ENCODE data around the gene GIMAP6. TPM values are rescaled to one million over a fixed set of nuclear protein-coding genes. Genes with fewer than 3 reads are reported as not detected.

Gene GIMAP6
- total and polyA plus RNA-seq, 7 donors = 8.2 to 21.8 (median 11.6) TPM

DNA sequence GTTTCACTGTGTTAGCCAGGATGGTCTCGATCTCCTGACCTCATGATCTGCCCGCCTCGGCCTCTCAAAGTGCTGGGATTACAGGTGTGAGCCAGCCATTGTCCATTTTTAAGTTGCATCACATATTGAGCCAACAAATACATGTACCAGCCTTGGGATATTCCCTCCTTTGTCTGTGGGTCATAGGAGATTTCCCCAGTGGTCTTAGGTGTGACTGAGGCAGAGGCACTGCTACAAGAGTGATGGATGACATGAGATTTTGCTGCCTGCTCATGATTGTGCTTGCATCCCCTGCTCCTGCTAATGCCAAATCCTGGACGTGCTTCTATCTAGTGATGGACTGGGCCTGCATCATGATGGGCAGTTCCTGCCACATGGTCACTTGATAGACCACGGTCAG lies 10.7 kb upstream of the GIMAP6 start:
- Histone ChIP-seq H3K9me3 (peaks cover 5% of the 10 kb centered on the region), H3K4me1 (no peaks in the 10 kb centered on the region), H3K27ac (no peak overlapping the region), H3K27me3 (ENCODE audit: insufficient read depth in 3 of 3, low read length in 2 of 3) (no peaks in the 10 kb centered on the region), H3K4me3 (no peak overlapping the region), H3K36me3 (ENCODE audit: insufficient read depth in 1 of 2, low read depth in 1 of 2) (no peaks in the 10 kb centered on the region)
- DNase-seq (no peak), ATAC-seq (no peak)
- WGBS, 3 donors = 69 to 96% (median 89%) methylated on average over 4 to 5 of the region's 5 CpGs
- TF ChIP-seq, protein P1, sequence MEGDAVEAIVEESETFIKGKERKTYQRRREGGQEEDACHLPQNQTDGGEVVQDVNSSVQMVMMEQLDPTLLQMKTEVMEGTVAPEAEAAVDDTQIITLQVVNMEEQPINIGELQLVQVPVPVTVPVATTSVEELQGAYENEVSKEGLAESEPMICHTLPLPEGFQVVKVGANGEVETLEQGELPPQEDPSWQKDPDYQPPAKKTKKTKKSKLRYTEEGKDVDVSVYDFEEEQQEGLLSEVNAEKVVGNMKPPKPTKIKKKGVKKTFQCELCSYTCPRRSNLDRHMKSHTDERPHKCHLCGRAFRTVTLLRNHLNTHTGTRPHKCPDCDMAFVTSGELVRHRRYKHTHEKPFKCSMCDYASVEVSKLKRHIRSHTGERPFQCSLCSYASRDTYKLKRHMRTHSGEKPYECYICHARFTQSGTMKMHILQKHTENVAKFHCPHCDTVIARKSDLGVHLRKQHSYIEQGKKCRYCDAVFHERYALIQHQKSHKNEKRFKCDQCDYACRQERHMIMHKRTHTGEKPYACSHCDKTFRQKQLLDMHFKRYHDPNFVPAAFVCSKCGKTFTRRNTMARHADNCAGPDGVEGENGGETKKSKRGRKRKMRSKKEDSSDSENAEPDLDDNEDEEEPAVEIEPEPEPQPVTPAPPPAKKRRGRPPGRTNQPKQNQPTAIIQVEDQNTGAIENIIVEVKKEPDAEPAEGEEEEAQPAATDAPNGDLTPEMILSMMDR (IDR thresholded peaks at IDR 0.05) = no peak
- intact Hi-C loops (cut with DNase I) = no loop called here

DNA sequence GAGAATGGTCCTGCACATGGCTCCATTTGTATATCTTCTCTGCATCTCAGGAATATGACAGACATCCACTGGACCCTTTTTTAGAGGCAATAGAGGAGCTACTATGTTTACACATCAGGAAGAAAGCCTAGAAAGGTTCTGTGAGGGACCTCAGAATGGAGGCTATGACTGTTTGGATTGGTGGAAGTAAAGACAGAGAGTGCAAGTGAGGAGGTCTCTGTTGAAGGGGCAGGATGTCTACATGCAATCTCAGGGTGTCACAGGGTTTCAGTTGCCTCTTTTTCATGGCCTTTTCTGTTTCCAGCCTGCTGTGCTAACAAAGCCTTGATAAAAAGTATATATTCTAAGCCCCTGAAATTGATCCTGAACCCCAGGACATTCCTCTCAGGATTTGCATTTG lies 9.7 kb upstream of the GIMAP6 start:
- intact Hi-C loops (cut with DNase I) = no loop called here
- Histone ChIP-seq H3K27me3 (ENCODE audit: insufficient read depth in 3 of 3, low read length in 2 of 3) (no peaks in the 10 kb centered on the region), H3K36me3 (ENCODE audit: insufficient read depth in 1 of 2, low read depth in 1 of 2) (no peaks in the 10 kb centered on the region), H3K4me1 (no peaks in the 10 kb centered on the region), H3K9me3 (peaks cover 5% of the 10 kb centered on the region), H3K27ac (no peak overlapping the region), H3K4me3 (no peak overlapping the region)
- ATAC-seq (no peak), DNase-seq (no peak)
- TF ChIP-seq, protein P1 (IDR thresholded peaks at IDR 0.05) = no peak

DNA sequence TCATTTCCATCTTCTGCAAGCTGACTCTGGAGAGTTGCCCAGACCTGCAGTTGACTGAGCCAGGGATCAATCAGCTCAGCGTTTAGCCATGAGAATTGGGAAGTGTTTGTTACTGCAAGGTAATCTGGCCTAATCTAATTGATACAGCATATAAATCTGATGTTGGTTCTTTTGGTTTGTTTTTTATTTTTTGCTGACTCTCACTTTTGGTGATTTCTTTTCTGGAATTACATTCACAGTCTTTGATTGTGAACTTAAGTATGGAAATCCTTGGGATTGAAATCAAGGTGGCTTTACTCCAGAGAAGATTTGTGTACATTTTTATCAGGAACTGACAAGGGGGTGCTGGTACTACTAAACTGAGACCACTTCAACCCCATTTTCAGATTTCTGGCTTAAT lies 1.7 kb upstream of the GIMAP6 start:
- 33 to 44% (median 42%) methylated on average over 1 of the region's 1 CpG for WGBS, 3 donors
- H3K27ac ChIP-seq = no peak overlapping the region
- no peaks in the 10 kb centered on the region for H3K27me3 ChIP-seq (ENCODE audit: insufficient read depth in 3 of 3, low read length in 2 of 3)
- H3K4me3 ChIP-seq = no peak overlapping the region
- no peaks in the 10 kb centered on the region for H3K36me3 ChIP-seq (ENCODE audit: insufficient read depth in 1 of 2, low read depth in 1 of 2)
- peaks cover 2% of the 10 kb centered on the region for H3K9me3 ChIP-seq
- no peaks in the 10 kb centered on the region for H3K4me1 ChIP-seq
- TF ChIP-seq, protein P1 (IDR thresholded peaks at IDR 0.05) = no peak
- DNase-seq (no peak), ATAC-seq (no peak)
- intact Hi-C loops (cut with DNase I) = loop anchor here in 1 of 2 donors (5.0 kb wide), 2 partner anchors 103 to 182 kb away; partner anchors contain the start of genes GIMAP5 and GIMAP8

DNA sequence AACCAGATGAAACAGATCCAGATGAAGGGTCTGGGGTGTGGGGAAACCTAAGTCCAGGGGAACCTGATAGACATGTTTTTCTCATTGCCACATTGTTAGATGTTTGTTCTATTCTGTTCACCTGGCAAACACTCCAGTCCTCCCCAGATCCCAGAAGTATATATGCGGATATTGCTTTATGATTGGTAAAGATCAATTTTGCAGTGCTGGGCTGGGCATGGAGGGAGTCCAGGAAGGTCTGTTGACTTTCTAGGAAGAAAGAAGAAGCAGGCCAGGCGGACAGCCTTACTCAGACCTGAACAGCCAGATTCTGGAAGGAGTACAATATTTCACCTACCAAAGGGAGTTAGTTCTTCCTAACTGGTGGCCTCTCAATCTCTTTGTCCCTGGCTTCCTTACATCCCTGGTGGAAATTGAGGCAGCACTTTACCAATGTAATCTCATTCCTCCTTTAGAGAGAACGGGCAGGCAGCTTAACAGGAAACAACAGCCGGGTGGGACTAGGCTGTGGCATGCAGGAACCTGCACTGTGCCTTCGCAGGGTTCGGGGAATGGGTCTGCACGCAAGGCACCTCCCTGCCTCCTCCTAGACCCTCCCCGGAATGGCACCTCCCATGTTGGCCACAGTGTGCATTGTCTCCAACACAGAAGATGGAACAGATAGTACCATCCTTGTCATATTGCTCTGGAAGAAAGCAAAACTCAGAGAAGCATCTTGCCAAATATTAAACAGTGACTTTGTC lies 930 bp downstream of the GIMAP6 start:
- intact Hi-C loops (cut with DNase I) = loop anchor here in 1 of 2 donors (5.0 kb wide), 2 partner anchors 106 to 179 kb away; partner anchors contain the start of genes GIMAP5 and GIMAP8
- H3K9me3 ChIP-seq = no peaks in the 10 kb centered on the region
- H3K4me1 ChIP-seq = no peaks in the 10 kb centered on the region
- H3K27me3 ChIP-seq (ENCODE audit: insufficient read depth in 3 of 3, low read length in 2 of 3) = no peaks in the 10 kb centered on the region
- 59 to 67% (median 60%) methylated on average over 8 of the region's 8 CpGs for WGBS, 3 donors
- ATAC-seq = peak in 3 of 4 donors; percentile 49 to 71 (median 68)
- H3K36me3 ChIP-seq (ENCODE audit: insufficient read depth in 1 of 2, low read depth in 1 of 2) = peaks cover 0 to 7% of the 10 kb centered on the region in 2 donors
- peak overlapping the region; percentile 64 for H3K4me3 ChIP-seq
- TF ChIP-seq, protein P1 (IDR thresholded peaks at IDR 0.05) = no peak
- peak; percentile 40 to 62 for DNase-seq
- H3K27ac ChIP-seq = peak overlapping the region; percentile 74

Measured in psoas muscle (tissue), 8 donors.